Fibroblast of peridontal ligament (primary cell): Measurements from ENCODE around the gene HIRIP3.
"Not testable (repeated sequence)": the region's sequence is repeated elsewhere in the genome, so short reads cannot be mapped to it uniquely, and the experiment has no call there.

Source experiments
- DNase-seq: peaks from one replicate; pipeline ENCODE4 v3.0.0-alpha.2; 2010; ENCODE audit errors: extremely low read depth

HIRIP3 gene, protein sequence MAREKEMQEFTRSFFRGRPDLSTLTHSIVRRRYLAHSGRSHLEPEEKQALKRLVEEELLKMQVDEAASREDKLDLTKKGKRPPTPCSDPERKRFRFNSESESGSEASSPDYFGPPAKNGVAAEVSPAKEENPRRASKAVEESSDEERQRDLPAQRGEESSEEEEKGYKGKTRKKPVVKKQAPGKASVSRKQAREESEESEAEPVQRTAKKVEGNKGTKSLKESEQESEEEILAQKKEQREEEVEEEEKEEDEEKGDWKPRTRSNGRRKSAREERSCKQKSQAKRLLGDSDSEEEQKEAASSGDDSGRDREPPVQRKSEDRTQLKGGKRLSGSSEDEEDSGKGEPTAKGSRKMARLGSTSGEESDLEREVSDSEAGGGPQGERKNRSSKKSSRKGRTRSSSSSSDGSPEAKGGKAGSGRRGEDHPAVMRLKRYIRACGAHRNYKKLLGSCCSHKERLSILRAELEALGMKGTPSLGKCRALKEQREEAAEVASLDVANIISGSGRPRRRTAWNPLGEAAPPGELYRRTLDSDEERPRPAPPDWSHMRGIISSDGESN

DNA sequence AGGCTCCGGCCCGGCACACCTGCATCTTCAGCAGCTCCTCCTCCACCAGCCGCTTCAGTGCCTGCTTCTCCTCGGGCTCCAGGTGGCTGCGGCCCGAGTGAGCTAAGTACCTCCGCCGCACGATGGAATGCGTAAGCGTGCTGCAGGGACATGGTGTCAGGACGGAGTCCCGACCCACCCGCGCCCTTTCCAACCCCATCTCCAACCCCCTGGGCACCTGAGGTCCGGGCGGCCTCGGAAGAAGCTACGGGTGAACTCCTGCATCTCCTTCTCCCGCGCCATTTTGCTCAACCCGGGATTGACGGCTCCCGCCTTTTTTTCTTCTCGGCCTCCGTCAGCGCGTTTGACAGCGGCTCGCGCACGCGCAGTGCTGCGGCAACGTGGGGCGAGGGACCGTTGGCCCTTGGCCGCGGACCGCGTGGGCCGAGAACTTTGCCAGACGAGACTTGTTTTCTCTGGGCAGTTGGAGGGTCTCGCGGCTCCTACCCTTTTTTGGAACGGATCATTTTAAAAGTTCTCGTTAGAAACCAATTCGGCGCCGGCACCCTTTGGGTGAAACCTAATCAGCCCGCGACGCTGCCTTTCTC, at the start of gene HIRIP3:
Gene HIRIP3, minus strand, starts transcription at position 294 of the 587 bp plus-strand sequence. Its CDS starts 12 bp downstream, at position 282.
- DNase-seq = no peak

DNA sequence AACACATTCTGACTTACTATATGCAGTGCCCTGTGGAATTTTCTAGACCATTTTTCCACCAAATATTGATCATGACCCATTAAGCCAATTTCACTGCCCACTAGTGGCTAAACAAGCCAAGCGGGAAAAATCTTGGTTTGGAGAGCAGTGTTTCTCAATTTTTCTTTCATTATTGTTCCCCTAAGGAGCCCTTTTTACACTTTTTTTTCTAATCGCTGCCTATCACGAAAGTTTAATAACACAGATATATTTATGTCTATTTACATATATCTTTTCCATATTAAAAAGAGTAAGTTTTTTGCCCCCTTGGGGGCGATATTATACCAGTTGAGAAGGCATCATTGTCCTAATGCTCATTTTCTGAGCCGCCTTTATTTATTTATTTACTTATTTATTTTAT, 46.4 kb upstream of the HIRIP3 start:
- peak; percentile 67 for DNase-seq

DNA sequence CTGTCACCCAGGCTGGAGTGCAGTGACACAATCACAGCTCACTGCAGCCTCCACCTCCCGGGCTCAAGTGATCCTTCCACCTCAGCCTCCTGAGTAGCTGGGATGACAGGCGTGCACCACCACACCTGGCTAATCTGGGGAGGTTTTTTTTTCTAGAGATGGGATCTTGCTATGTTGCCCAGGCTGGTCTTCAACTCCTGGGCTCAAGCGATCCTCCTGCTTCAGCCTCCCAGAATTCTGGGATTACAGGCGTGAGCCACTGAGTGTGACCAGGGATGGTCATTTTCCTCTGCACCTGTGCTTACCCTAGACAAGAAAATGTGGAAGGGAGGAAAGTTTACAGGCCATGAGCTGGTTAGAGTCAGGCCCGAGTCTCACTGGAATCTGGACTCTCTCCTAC, 45.3 kb upstream of the HIRIP3 start:
- not testable (repeated sequence) for DNase-seq

DNA sequence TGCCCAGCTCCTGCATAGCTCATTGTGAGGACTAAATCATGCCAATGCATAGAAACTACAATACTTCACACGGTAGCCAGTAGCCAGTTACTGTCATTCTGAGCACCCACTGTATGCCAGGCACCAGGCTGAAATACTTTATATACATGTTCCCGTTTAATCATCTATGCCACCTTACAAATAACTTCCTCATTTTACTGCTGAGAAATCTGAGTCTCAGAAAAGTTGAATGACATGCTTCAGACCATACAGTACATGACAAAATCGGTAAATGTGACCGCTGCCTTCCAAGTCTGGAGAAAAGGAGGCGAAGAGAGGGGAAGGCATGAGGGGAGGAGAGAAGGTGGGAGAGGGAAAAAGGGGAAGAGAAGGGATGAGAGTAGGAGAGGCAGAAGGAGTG, 44.8 kb upstream of the HIRIP3 start:
- DNase-seq = no peak

DNA sequence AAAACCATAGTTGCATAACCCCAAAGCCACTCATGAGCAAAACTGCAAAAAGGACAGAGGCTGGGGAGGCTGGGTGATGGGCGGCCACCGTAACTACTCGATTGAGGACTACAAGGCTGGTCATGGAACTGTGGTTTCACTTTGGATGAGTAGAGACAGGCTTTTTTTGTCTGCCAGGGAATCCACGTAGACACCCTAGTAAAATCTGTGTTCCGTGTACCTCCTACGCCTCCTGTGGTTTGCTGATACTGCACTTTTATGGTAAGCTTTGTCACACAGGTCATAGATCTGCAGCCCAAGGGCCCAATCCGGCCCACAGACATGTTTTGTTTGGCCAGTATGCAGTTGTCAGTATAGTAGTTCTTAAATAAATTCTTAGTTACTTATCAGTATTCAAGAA, 37.9 kb upstream of the HIRIP3 start:
- no peak for DNase-seq

DNA sequence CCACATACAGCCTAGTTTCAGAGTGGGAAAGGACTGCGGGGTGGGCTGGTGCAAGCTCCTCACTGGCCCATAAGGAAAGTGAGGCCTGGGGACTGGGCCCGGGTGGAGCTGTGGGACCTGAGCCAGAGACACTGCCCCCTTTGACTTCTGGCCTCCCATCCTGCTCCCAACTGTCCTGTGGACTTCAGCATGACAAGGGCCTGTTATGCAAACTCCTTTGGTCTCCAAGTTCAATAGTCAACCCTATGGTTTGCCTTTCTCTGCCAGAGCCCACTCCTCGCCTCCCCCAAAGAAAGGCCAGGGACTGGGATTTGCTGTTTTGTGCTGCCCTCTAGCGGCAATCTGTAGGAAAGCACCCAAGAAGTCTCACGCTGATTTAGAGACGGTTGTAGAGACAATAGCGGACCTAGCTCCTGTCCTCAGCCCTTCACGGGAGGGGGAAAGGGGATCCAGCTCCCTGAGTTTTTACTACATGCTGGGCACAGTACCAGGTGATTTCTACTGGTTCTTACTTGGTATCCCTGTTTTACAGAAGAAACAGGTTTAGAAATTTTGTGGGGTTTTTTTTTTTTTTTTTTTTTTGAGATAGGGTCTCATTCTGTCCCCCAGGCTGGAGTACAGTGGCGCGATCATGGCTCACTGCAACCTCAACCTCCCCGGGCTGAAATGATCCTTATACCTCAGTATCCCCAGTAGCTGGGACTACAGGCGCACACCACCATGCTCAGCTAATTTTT, 36.8 kb upstream of the HIRIP3 start:
- peak; percentile 78 for DNase-seq

DNA sequence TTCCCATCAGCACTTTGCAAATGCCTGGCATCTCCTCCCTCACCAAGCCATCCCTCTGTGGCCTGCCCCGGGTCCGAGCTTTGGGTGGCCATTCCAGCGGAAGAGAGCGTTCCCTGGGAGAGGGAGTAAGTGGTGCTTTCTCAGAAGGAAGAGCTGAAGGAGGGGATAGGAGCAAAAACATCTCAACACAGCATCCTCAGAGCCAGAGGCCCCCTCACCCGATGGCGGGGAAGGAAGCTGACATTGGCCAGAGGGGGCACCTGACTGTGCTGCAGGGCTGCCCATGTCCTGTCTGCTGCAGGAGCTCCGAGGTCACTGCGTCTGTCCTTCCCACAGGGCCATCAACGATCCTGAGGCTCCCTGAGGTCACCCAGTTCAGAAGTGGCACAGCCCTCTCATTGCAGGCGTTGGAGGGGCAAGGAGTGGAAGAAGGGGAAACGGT, 36.1 kb upstream of the HIRIP3 start:
- DNase-seq = no peak

DNA sequence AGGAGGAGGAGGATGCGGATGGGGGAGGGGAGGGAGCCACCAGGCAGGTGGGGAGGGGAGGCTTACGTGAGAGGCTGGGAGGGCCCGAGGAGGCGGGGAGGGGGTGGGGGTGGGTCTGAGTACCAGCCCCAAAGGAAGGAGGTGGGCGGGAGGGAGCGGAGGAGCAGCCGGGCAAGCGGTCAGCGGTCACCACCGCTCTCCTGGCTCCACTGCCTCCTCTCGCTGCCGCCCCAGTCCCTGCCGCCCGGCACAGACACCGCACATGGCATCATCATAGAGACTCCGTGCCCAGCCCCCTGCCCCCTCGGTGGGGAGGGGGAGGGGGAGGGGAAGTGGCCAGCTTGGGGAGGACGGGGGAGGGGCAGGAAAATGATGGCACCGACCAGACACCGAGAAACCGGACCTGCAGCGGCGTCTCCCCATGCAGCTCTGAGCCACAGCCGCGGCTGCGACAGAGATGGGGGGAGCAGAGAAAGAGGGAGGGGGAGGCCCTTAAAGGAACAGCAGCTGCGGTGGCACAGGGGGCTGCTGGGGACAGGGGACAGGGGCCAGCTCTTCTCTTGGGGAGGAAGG, 35.5 kb upstream of the HIRIP3 start, which contains the start of gene TLCD3B:
Gene TLCD3B, minus strand, starts transcription at position 431 of the 573 bp plus-strand sequence. CDS start 744 bp downstream, outside the sequence.
- DNase-seq = no peak

DNA sequence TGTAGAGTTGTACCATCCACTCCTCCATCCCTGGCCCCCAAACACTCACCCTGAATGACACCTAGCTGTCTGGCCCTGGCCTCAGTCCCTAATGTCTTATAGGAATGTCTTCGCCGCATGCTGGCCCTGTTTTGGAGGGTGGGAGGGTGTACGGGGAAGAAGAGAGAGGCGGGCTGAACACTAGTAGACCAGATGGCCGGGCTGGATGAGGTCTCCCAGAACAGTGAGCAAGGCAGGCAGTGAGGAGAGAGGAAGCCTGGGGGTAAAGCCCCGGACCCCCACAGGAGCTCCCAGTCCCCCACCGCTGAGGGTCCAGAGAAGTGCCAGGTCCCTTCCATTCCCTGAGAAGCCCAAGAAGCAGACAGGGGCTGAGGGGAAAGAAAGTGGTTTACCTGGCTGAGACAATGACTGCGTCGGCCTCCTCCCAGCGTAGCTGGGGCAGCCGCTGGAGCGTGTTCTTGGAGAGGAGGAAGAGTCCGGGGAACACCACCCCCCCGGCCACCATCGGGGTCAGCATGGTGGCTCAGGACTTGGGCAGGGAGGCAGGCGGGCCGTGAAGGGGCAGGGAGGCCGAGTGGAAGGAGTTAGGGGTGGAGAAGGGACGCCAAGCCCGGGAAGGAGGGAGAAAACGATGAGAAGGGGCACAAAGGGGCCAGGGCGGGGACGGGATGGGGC, 34.7 kb upstream of the HIRIP3 start:
- DNase-seq = no peak

DNA sequence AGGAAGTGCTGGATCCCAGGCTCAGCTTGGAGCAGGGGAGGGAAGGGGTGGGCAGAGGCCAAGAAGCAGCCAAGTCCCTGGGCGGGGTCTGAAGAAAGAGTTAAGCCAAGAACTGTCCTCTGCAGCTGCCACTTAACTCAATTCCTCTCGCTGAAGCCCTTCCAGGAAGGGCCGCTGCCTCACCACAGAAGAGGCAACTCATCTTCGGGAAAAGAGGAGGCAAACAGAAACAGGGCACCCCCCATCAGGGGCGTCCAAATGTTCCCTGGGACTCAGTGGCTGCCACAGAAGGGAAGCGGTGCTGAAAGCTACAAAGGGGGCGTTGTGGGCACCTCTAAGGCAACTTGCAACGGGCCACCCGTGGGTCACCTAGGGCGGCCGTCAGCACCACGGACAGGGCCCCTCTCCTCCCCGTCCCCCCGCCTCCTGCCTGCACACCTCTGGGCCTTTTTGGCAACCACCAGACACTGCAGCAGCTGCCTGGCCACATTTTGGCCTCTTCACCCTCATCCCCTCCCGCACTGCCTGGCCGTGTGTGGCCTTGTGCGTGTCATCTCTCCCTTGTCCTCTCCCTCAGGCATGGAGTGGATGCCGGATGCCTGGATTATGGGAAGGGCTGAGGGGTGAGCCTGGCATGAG, 33.1 kb upstream of the HIRIP3 start:
- no peak for DNase-seq

DNA sequence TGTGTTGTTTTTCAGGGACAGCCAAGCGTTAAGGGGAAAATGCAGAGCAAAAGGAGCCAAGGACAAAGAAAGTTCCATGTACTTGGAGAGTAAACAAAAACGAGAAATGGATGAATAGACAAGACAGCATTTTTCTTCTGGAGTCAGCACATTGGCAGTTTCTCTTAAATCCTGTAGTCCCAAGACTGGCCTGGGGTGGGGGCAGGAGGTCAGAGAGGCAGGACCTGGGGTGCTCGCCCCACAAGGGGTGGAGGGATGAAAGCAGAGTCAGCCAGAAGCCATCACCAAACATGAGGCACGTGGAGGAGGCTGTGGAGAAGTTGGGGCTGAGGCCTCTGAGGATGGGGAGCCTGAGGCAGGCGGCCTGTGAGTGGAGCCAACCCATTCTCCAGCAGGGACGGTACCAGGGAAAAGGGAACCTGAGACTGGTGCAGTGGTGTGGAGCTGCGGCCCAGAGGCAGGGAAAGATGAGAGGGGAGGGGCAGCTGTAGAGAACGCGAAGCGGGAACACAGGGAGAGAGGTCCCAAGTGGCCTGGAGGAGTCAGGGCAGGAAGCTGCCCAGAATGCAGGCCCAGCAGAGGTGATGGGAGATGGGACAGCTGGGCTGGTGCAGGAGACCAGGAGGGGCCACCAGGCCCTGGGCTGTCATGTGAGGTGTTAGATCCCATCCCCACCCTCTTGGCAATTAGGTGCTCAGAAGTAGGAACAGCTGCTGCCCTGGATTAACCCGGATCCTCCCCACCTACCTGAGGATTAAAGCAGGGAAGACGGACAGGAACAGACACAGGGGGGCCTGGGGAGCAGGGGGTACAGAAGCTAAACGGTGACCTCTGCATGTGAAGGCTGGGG, 32.4 kb upstream of the HIRIP3 start:
- no peak for DNase-seq

DNA sequence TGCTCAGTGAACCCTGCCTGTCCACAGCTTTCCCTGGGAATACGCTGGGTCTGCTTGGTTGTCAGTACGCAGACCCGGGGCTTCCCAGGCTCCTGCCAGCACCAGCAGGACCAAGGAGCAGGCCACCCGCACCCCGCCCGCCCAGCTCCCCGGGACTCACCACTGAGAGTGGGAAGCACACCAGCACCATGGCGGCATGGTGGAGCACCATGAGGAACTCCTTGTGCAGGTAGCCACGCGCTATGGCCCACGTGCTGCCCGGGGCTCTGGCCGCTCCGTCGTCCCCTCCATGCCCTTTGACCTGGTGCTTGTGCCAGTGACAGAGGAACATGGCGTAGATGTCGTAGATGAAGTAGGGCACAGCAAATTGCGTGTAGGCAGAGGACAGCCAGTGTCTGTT, 31.0 kb upstream of the HIRIP3 start:
- no peak for DNase-seq

DNA sequence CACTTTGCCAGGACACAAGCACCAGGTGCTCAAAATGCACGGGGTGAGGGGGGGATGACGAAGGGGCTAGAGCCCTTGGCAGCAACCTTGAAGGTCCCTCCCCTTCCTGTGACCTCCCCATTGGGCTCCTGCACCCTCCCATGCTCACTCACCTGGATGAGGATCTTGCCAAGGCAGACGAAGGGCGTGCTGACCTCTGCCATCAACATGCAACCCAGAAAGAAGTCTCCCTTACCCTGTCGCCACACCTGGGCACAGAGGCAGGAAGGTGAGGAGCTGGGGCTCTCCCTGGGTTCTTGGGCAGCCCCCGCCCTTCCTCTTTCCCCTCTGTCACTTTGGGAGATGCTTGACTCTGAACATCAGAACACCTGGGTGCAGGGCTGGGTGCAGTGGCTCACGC, 30.2 kb upstream of the HIRIP3 start:
- DNase-seq = no peak

DNA sequence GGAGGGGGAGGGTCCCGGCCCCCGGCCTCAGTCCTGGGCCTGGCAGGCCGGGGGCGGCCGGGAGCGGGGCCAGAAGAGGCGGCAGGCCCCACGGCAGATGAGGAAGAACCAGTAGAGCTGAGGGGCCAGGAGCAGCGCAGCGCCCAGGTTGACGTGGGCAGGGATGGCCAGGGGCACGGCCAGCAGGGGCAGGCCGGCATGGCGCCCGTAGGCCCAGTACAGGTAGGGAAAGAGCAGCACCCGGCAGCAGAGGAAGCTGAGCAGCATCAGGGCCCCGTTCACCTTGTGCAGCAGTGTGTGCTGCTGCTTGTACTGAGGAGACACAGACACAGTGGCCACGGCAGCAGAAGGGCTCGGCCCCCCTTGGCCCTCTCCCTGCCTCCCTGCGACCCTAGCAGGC, 29.7 kb upstream of the HIRIP3 start:
- no peak for DNase-seq

DNA sequence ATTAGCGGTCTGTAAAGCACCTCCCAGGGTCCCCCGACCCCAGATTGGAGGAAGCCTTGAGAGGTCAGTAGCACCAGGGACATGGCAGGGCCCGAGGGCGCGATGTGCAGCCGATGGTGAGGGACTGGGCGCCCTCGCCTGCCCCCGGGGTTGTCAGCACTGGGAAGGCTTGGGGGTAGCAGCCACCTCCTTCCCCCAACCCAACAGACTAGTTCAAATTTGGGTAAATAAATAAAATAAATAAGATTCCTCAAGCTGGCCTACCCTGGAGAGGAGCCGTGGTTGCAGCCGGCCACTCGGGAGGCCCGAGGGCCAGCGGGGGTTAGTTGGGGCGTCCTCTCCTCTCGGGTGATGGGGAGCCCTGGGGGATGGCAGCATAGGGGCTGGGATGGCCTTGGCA, 29.0 kb upstream of the HIRIP3 start:
- no peak for DNase-seq

DNA sequence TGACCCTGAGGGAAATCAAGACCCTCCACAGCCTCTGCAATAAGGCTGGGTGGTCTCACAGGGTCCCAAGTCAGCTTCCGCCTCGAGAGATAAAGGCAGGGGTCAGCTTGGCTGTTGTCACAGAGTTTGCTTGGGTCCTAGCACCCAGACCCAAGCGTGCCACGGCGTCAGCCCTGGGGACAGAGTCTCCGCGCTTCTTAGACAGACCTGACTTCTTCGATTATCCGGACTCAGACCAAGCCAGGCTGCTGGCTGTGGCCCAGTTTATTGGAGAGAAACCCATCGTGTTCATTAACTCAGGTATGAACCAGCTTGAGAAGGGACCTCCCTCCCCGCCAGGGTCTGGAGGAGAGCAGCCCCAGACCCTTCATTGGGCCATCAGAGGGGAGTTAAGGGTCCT, 28.2 kb upstream of the HIRIP3 start:
- no peak for DNase-seq

DNA sequence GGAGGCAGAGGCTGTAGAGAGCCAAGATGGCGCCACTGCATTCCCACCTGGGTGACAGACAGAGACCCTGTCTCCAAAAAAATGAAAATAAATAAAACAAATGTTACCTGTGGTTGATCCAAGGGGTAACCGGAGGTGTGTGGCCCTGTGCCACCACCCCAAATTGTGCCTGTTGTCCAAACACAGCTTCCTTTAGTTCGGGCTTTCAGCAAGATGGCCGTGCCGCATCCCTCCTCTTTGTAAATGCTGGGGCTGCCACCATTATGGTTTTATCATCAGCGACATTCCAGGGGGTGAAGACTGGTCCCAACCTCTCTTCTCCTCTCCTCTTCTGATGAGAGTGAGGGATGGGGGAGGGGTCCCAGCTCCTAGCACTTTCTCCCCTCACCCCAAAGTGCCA, 27.5 kb upstream of the HIRIP3 start, which contains the start of gene C16orf92:
Gene C16orf92, plus strand, starts transcription at position 312 of the 400 bp plus-strand sequence. CDS start 143 bp downstream, outside the sequence.
- no peak for DNase-seq

DNA sequence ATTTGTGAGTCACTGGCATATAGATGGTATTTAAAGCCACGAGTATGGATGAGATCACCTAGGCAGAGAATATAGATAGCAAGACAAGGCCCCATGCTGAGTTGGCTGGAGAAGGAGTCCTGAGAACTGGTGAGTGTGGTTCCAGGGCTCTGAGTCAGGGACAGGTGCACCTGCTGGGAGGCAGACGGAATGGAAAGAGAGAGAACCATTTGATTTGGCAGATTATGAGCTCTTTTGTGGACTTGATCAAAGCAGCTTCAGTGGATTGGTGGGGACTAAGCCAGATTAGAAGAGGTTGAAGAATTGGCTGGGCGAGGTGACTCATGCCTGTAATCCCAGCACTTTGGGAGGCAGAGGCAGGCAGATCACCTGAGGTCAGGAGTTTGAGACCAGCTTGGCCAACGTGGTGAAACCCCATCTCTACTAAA, 23.3 kb upstream of the HIRIP3 start:
- no peak for DNase-seq

DNA sequence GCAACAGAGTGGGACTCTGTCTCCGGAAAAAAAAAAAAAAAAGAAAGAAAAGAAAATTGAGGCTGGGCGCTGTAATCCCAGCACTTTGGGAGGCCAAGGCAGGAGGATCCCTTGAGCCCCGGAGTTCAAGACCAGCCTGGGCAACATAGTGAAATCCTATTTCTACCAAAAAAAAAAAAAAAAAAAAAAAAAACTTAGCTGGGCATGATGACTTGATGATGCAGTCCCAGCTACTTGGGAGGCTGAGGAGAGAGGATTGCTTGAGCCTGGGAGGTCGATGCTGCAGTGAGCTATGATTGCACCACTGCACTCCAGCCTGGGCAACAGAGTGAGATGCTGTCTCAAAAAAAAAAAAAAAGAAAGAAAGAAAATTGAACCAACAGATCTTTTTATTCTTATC, 22.5 kb upstream of the HIRIP3 start:
- DNase-seq = not testable (repeated sequence)

DNA sequence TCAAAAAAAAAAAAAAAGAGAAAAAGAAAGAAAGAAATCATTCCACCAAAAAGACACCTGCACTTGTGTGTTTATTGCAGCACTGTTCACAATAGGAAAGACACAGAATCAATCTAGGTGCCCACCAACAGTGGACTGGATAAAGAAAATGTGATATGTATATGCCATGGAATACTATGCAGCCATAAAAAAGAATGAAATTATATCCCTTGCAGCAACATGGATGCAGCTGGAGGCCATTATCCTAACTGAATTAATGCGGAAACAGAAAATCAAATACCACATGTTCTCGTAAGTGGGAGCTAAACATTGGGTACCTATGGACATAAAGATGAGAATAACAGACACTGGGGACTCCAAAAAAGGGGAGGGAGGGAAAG, 21.9 kb upstream of the HIRIP3 start:
- DNase-seq = no peak
